CD4-positive, alpha-beta T cell treated with Interleukin-4 for 1 hour (primary cell): ENCODE data around the gene PELI3.

ENCODE experiments used
- DNase-seq, 2 donors: peaks; one replicate each; pipeline ENCODE4 v3.0.0-alpha.2; 2020 to 2022

Gene PELI3

GRCh38 chr11:66510271-66510989 is 43.7 kb downstream of the PELI3 start, which contains the start of gene BBS1:
Gene BBS1, plus strand, starts transcription at chr11:66510635. Its CDS starts 25 bp downstream, at chr11:66510660.
- peak; percentile 76 to 82 for DNase-seq

- DNase-seq: no peak
Observed at GRCh38 chr11:66510990-66511339, 44.3 kb downstream of the PELI3 start.

GRCh38 chr11:66523611-66524010 is 56.9 kb downstream of the PELI3 start:
- no peak for DNase-seq

GRCh38 chr11:66524304-66525040 is 57.8 kb downstream of the PELI3 start:
- DNase-seq: no peak
